Astrocyte (in vitro differentiated cells and primary cell): ENCODE data around the gene PARVB. TPM values are rescaled to one million over a fixed set of nuclear protein-coding genes. Genes with fewer than 3 reads are reported as not detected.

ENCODE experiments used
- DNase-seq: peaks from one replicate; pipeline ENCODE4 v3.0.0-alpha.2; 2010; ENCODE audit warnings: low read depth
- FAIRE-seq: peaks from 2 replicates; lab custom pipeline; 2011; peaks lifted over from hg19 to GRCh38; lab: Jason Lieb, UNC
- H2AFZ ChIP-seq: 2 replicates; pipeline ENCODE4 v1.6.0; 2012; ENCODE audit warnings: low read depth, low read length, inconsistent platforms
- H3K27ac ChIP-seq: 2 replicates; pipeline ENCODE4 v1.5.1; 2011; ENCODE audit warnings: low read depth, low read length, inconsistent platforms
- H3K27me3 ChIP-seq: 2 replicates; pipeline ENCODE4 v1.6.0; 2011; ENCODE audit warnings: low read length, inconsistent platforms; ENCODE audit not compliant: insufficient read depth
- H3K36me3 ChIP-seq: 2 replicates; pipeline ENCODE4 v1.5.1; 2011; ENCODE audit warnings: low read length, inconsistent platforms; ENCODE audit not compliant: insufficient read depth
- H3K4me1 ChIP-seq: 2 replicates; pipeline ENCODE4 v1.5.1; 2011; ENCODE audit warnings: low read length, inconsistent platforms; ENCODE audit not compliant: insufficient read depth
- H3K4me2 ChIP-seq: 2 replicates; pipeline ENCODE4 v1.6.0; 2012; ENCODE audit warnings: low read length, inconsistent platforms
- H3K4me3 ChIP-seq: 2 replicates; pipeline ENCODE4 v1.5.1; 2011; ENCODE audit warnings: low read depth, mild to moderate bottlenecking, low read length, inconsistent platforms; ENCODE audit not compliant: insufficient read depth
- H3K79me2 ChIP-seq: 2 replicates; pipeline ENCODE4 v1.6.0; 2012; ENCODE audit warnings: mild to moderate bottlenecking, low read length, inconsistent platforms; ENCODE audit not compliant: insufficient read depth
- H3K9ac ChIP-seq: 2 replicates; pipeline ENCODE4 v1.6.0; 2012; ENCODE audit warnings: mild to moderate bottlenecking, low read length, inconsistent platforms
- H3K9me3 ChIP-seq: 2 replicates; pipeline ENCODE4 v1.5.1; 2012; ENCODE audit warnings: low read depth, mild to moderate bottlenecking, low read length, inconsistent platforms; ENCODE audit not compliant: insufficient read depth
- H4K20me1 ChIP-seq: 2 replicates; pipeline ENCODE4 v1.6.0; 2012; ENCODE audit warnings: low read length, inconsistent platforms; ENCODE audit not compliant: insufficient read depth
- H3K27ac Mint-ChIP-seq: one replicate; pipeline ENCODE4 v1.8.0; 2021; ENCODE audit warnings: mild to moderate bottlenecking, mixed read lengths; ENCODE audit not compliant: unreplicated experiment
- H3K27me3 Mint-ChIP-seq: one replicate; pipeline ENCODE4 v1.8.0; 2021; ENCODE audit warnings: low read depth, mixed read lengths; ENCODE audit not compliant: unreplicated experiment
- H3K36me3 Mint-ChIP-seq: one replicate; pipeline ENCODE4 v1.8.0; 2021; ENCODE audit warnings: low read depth, mixed read lengths; ENCODE audit not compliant: unreplicated experiment
- H3K4me1 Mint-ChIP-seq: one replicate; pipeline ENCODE4 v1.8.0; 2021; ENCODE audit warnings: low read depth, mixed read lengths; ENCODE audit not compliant: unreplicated experiment
- H3K4me3 Mint-ChIP-seq: one replicate; pipeline ENCODE4 v1.8.0; 2021; ENCODE audit warnings: mild to moderate bottlenecking, moderate library complexity, mixed read lengths; ENCODE audit not compliant: unreplicated experiment
- H3K9me3 Mint-ChIP-seq: one replicate; pipeline ENCODE4 v1.8.0; 2021; ENCODE audit warnings: mild to moderate bottlenecking, mixed read lengths; ENCODE audit not compliant: unreplicated experiment
- EZH2 ChIP-seq: IDR thresholded peaks from 2 replicates; pipeline ENCODE4 v1.6.1; 2012; ENCODE audit warnings: mild to moderate bottlenecking, low read length, inconsistent platforms; ENCODE audit not compliant: insufficient read depth
- total RNA-seq: library from RNA; stranded (reverse); gene quantifications from 2 replicates; pipeline ENCODE4 v1.2.1, GENCODE V29; 2021
- TF ChIP-seq, protein P1 (sequence below): IDR thresholded peaks from 2 replicates; pipeline ENCODE4 v1.5.1; 2011; ENCODE audit warnings: low read depth, mild to moderate bottlenecking, inconsistent platforms, low read length, moderate library complexity; ENCODE audit not compliant: insufficient read depth

The PARVB gene
- total RNA-seq, 1 donor from 2014 or later = 22.0 TPM

DNA sequence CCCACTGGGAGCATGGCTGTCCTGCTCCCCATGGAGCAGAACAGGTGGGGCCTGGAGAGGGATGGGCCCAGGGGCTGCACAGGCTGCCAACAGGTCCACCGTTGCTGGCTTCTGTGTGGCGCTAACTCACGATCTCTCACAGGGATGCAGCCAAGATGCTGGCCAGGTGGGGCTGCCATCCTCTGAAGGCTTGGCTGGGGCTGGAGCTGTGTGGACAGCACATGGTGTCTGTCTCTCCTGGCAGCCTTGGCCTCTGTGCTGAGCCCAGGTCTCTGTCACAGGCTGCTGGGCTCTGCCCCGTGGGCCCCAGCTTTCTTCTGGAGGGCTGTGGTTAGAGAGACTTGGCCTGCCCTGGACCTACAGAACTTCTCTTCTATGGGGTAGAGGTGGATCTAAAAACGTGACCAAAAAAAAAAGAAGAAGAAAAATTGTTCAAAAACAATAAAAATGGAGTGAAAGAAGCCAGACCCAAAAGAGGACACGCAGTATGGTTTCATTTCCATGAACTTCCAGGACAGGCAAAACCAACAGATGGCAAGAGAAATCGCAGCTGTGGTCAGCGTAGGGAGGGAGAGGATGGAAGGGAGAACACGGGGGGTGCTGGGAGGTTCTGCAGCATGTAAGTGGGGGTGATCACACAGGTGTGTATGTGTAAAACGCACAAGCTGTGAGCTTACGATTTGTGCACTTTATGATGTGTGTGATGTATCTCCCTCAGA lies 168.9 kb downstream of the PARVB start:
- H3K27me3 Mint-ChIP-seq = peaks cover 41% of the 10 kb centered on the region
- H3K9me3 Mint-ChIP-seq = peaks cover 2% of the 10 kb centered on the region
- no peak for FAIRE-seq
- peaks cover 2% of the 10 kb centered on the region for H3K9me3 ChIP-seq
- TF ChIP-seq EZH2 = no peak
- TF ChIP-seq, protein P1, sequence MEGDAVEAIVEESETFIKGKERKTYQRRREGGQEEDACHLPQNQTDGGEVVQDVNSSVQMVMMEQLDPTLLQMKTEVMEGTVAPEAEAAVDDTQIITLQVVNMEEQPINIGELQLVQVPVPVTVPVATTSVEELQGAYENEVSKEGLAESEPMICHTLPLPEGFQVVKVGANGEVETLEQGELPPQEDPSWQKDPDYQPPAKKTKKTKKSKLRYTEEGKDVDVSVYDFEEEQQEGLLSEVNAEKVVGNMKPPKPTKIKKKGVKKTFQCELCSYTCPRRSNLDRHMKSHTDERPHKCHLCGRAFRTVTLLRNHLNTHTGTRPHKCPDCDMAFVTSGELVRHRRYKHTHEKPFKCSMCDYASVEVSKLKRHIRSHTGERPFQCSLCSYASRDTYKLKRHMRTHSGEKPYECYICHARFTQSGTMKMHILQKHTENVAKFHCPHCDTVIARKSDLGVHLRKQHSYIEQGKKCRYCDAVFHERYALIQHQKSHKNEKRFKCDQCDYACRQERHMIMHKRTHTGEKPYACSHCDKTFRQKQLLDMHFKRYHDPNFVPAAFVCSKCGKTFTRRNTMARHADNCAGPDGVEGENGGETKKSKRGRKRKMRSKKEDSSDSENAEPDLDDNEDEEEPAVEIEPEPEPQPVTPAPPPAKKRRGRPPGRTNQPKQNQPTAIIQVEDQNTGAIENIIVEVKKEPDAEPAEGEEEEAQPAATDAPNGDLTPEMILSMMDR = no peak
- no peak overlapping the region for H2AFZ ChIP-seq
- no peaks in the 10 kb centered on the region for H3K4me1 Mint-ChIP-seq
- no peaks in the 10 kb centered on the region for H3K4me1 ChIP-seq
- no peak overlapping the region for H3K4me3 ChIP-seq
- H3K27me3 ChIP-seq = peaks cover 10% of the 10 kb centered on the region
- no peak overlapping the region for H3K4me2 ChIP-seq
- no peak overlapping the region for H3K27ac ChIP-seq
- no peaks in the 10 kb centered on the region for H3K36me3 Mint-ChIP-seq
- H3K79me2 ChIP-seq = no peaks in the 10 kb centered on the region
- no peak overlapping the region for H3K27ac Mint-ChIP-seq
- no peak for DNase-seq
- H4K20me1 ChIP-seq = no peaks in the 10 kb centered on the region
- no peak overlapping the region for H3K4me3 Mint-ChIP-seq
- H3K9ac ChIP-seq = no peak overlapping the region
- no peaks in the 10 kb centered on the region for H3K36me3 ChIP-seq

DNA sequence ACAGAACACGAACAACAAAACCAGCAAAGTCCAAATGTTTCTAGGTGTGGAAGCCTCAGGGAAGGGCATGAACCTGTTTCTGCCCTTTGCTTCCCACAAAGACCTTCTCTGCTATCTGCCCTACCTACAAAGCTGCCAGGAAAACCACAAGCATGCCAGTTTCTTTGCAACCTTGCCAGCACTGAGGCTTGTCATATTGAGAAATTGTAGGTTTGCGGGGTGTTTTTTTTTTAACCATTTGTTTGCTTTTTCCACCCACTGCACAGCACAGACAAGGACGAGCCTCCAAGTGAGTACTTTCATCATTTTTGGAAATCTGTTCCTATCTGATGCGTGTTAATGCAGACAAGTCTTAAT lies 169.4 kb downstream of the PARVB start:
- no peak for DNase-seq
- Histone ChIP-seq H3K9me3 (peaks cover 2% of the 10 kb centered on the region), H2AFZ (no peak overlapping the region), H3K4me1 (no peaks in the 10 kb centered on the region), H3K4me2 (no peak overlapping the region), H3K9ac (no peak overlapping the region), H3K79me2 (no peaks in the 10 kb centered on the region), H4K20me1 (no peaks in the 10 kb centered on the region), H3K27me3 (peaks cover 12% of the 10 kb centered on the region), H3K27ac (no peak overlapping the region), H3K36me3 (no peaks in the 10 kb centered on the region), H3K4me3 (no peak overlapping the region)
- FAIRE-seq = no peak
- Mint-ChIP-seq H3K4me3 (no peak overlapping the region), H3K27me3 (peaks cover 45% of the 10 kb centered on the region), H3K4me1 (no peaks in the 10 kb centered on the region), H3K36me3 (no peaks in the 10 kb centered on the region), H3K9me3 (peaks cover 2% of the 10 kb centered on the region), H3K27ac (no peak overlapping the region)
- no peak for TF ChIP-seq EZH2
- TF ChIP-seq, protein P1 = no peak

DNA sequence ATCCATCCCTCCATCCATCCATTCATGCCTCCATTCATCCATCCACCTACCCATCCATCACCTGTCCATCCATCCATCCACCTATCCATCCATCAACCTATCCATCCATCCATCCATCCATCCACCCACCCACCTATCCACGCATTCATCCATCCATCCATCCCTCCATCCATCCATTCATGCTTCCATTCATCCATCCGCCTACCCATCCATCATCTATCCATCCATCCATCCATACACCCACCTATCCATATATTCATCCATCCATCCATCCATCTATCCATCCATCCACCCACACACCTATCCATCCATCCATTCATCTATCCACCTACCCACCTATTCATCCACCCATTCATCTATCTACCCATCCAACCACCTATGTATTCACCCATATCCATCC lies 170.5 kb downstream of the PARVB start:
- DNase-seq (no peak), FAIRE-seq (no peak)
- Histone ChIP-seq H3K36me3 (no peaks in the 10 kb centered on the region), H3K4me3 (no peak overlapping the region), H3K27me3 (peaks cover 12% of the 10 kb centered on the region), H3K27ac (no peak overlapping the region), H3K4me2 (no peak overlapping the region), H3K79me2 (no peaks in the 10 kb centered on the region), H4K20me1 (no peaks in the 10 kb centered on the region), H3K4me1 (no peaks in the 10 kb centered on the region), H3K9me3 (peaks cover 2% of the 10 kb centered on the region), H2AFZ (no peak overlapping the region), H3K9ac (no peak overlapping the region)
- Mint-ChIP-seq H3K27ac (no peak overlapping the region), H3K36me3 (no peaks in the 10 kb centered on the region), H3K9me3 (peaks cover 2% of the 10 kb centered on the region), H3K4me1 (no peaks in the 10 kb centered on the region), H3K4me3 (no peak overlapping the region), H3K27me3 (peaks cover 48% of the 10 kb centered on the region)
- TF ChIP-seq, protein P1 = no peak
- TF ChIP-seq EZH2 = no peak
